C1 segment of cervical spinal cord (tissue), 14 donors: Measurements from ENCODE around the gene ZNF445.
"Not testable (repeated sequence)": the region's sequence is repeated elsewhere in the genome, so short reads cannot be mapped to it uniquely, and the experiment has no call there.

Experiments
- DNase-seq, 14 donors: peaks; one replicate each; lab custom pipeline; 2025; lab: John Stamatoyannopoulos, UW

ZNF445 gene

DNA sequence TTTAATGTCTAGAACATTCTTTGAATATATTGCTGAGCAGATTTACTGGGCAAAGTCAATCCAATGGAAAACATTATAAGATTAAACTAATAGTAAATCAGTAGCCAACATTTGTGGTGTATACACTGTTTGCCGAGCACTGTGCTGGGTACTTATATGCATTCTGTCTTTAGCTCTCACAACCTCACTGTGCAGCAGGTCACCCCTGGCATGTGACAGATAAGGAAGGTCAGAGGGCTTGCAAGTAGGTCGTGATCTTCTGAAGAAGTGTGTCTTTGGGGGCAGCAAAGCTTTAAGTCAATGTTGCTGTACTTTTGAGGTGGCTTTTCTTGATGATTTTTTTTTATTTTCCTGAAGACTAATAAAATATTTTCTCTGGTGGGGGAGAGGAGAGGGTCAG lies 76.7 kb downstream of the ZNF445 start:
- no peak for DNase-seq

DNA sequence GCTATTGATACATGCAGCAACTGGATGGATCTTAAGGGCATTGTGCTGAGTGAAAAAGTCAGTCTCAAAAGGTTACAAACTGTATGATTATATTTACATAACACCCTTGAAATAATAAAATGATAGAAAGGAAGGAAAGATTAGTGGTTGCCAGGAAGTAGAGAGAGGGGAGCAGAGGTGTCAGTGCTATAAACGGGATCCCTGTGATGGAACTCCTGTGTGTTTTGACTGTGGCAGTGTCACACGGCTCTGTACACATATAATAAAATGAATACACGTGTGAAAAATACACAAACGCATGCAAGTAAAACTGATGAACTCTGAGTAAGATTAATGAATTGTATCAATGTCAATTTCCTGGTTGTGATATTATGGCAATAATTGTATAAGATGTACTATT lies 78.6 kb downstream of the ZNF445 start:
- no peak for DNase-seq

DNA sequence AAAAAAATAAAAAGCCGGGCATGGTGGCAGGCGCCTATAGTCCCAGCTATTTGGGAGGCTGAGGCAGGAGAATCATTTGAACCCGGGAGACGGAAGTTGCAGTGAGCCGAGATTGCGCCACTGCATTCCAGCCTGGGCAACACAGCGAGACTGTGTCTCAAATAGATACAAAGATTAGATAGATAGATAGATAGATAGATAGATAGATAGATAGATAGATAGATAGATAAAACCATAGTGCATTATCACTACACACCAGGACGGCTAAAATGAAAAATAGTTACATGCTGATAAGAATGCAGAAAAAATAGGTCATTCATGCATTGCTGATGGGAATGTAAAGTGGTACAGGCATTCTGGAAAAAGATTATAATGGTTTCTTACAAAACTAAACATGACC lies 79.2 kb downstream of the ZNF445 start:
- DNase-seq = not testable (repeated sequence)

DNA sequence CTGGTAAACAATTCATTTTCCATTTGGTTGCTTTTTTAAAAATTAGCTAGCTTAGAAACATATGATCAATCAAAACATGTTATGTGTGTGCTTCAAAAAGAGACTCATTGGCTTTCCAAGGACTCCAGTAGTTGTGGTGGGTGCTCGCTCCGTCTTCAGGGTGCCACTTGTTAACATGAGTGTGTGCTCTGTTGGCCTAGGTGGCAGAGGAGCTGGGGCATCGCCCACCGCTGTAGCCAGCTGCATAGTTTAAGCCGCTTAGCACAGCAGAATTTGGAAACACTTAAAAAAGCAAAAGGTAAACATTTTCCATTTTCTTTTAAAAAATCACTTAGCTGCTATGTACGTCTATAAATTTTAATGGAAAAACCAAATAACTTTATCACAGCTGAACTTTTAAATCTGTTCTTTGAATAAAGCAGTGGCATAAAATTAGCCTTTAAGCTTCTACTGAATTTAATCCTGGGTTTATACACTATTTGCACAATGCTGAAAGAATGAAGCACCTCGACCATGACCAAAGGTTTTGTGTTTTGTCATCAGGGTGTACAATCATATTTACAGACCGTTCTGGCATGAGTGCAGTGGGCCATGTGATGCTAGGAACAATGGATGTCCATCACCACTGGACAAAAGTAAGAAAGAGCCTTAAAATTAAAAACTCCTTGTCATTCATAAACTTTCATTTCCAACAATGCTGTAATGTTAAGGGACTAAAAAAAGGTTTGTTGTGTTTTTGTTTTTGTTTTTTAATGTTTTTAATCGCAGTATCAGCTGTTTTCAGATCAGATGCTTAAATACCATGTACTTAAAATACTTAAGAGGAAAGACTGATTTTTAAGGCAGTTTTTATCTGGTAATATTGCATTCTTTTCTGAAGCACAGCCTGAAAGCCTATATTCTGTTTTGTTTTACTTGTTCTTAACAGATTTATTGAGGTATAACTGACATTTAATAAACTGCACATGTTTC lies 81.0 kb downstream of the ZNF445 start:
- no peak for DNase-seq

DNA sequence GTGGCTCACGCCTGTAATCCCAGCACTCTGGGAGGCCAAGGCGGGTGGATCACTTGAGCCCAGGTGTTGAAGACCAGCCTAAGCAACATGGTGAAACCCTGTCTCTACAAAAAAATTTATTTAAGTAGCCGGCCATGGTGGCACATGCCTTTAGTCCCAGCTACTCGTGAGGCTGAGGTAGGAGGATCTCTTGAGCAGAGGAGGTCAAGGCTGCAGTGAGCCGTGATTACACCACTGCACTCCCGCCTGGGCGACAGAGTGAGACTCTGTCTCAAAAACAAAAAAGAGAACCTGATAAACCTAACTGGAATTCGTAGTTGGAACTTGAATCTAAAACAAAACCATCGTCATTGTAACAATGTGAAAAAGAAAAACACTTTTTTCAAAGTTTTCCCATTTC lies 81.8 kb downstream of the ZNF445 start:
- no peak for DNase-seq

DNA sequence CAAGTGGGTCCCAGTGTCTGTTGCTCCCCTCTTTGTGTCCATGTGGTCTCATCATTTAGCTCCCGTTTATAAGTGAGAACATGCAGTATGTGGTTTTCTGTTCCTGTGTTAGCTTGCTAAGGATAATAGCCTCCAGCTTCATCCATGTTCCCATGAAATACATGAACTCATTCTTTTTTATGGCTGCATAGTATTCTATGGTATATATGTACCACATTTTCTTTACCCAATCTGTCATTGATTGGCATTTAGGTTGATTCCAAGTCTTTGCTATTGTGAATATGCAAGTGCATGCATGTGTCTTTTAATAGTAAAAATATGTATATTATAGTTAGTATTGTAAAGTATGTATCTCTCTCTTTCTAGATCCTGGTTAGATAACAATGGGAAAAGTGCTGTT lies 85.0 kb downstream of the ZNF445 start:
- no peak for DNase-seq

DNA sequence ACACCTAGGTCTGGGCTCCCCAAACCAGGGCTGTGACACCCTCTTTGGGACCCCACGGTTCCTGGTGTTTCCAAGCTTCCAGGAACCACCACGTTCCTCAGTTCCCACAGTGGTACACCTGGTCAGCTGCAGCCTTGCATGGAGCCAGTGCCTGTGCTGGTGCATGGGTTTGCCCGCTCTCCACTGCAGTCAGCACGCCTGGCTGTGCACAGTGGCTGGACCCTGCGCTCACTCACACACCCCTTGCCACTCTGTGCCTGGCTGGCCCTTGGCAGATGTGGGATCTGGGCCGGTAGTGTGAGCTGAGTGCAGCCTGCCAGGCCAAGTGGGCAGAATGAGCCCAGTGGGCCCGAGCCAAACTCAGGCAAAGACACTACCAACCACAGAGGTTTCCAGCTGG lies 90.1 kb downstream of the ZNF445 start:
- no peak for DNase-seq
